Measurements from ENCODE around the gene ANKRD26.
A peak's percentile ranks its signal among the peaks of the same experiment; 100 is the strongest.
"Not testable (repeated sequence)": the region's sequence is repeated elsewhere in the genome, so short reads cannot be mapped to it uniquely, and the experiment has no call there.

ANKRD26 gene

DNA sequence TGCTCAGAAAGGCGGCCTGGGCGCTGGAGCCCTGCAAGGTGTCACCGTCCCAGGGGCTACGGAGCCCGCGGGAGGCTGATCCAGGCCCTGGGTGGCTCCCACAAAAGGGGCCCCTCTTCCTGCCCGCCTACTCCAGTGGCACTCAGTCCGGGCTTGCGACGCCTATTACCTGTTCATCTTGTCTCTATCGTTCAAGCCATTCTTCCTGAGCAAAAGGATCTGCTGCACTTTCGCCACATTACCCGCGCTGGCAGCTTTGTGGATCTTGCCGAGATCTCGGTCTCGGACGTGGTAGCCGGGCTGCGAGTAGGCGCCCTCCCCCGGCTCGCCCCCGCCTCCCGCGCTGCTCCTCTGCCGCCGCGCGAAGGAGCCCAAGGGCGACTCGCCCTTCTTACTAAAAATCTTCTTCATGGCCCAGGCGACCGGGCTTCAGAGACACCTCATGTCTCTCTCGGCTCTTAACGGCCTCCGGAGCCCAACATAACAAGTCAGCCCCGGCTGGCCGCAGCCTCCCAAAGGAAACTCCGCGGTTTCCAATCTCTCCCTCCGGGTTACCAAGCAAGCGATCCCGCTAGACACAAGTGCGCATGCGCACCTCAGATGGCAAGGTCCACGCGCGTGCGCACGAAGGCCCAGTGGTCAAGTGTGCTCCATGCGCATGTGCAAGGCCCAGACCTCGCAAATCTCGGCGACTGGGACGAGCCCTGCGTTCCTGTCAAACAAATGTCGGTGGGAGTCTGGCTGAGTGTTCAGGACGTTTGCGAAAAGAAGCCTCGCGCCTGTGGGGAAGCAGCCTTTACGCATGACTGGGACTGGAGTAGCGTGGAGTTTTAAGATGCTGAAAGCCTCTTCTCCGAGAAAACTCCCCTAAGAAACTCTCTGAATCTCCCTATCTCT lies at the start of gene ANKRD26:
TSS of gene ANKRD26 (minus strand) at position 579 of the 897 bp plus-strand sequence. CDS start at position 411, 168 bp downstream.
- DNase-seq, result peak; percentile 95

DNA sequence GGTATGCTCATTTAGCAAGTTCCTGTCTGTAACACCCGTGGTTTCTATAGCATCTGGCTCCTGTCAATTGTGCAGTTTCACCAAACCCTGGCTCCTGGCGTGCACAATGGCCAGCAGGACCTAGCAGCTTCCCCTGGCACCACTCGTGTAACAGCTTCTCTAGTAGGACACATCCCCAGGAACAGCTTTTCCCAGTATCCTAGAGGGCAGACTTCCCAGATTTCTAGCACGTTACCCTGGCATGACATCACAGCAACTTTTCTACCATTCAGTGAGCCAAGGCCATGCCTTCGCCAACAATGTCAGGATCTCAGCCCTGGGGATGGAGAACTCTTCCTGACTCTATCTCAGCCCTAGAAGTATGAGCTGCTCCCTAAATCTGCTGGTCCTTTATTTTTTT lies 47.4 kb upstream of the ANKRD26 start:
- DNase-seq, result no peak

DNA sequence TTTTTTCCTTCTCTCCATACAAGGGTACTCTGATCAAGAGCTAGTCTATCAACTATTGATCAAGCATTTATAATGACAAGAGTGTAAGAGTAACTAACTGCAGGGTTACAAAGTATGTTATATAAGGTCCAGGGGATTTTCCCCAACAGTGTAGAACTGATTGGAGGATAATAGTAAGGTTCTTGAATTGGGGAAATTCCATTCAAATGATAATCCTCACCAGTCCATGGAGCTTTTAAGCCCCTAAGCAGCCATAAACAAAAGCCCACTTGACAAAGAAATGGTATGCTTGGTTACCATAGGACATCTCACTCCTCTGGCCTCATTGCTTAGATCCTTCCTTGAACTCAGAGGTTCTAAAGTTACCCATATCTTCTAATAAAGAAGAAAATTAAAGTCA lies 45.6 kb upstream of the ANKRD26 start:
- DNase-seq, result no peak

DNA sequence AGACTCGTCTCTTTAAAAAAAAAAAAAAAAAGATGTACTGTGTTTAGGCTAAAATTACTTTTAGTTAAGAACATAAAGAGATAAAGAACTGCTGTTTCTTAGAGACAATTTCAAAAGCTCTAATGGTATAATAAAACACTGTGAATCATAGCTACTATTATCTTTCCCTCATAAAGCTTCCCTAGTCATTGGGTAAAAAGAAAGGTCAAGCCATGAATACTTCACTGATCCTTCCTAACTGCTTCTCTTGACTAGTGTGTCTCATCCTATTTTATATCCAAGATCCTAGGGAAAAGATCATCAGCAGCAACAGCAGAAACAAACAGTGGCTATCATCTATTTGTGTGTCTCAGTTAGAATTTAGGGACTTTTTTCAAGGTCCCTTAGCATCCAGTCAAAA lies 43.4 kb upstream of the ANKRD26 start:
- DNase-seq, result no peak

DNA sequence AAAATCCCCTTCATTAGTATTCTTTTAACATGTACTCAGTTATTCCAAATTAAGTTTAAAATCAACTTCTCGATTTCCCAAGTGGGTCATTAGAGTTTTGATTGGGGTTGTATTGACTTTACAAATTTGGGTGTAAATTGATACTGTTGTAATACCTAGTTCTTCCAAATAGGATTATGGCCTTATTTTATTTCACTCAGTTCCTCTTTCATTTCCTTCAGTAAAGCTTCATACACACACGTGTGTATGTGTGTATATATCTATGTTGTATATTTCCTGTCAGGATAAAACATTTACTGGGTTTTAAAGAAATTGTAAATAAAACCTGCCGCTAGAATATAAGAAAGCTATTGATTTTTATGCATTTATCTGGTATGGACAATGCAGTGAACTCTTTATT lies 38.0 kb upstream of the ANKRD26 start:
- DNase-seq, result no peak

DNA sequence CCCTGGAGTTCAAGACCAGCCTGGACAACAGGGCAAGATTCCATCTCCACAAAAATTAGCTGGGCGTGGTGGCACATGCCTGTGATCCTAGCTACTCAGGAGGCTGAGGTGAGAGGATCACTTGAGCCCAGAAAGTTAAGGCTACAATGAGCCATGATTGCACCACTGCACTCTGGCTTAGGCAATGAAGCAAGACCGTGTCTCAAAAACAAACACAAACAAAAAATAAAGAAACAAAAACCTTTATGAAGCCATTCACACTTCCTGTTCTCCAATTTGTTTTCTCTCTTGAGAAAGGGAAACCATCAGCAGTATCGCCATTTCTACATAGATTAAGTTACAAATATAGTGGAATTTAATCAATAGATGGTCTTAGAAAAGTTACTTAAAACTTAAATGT lies 34.1 kb upstream of the ANKRD26 start:
- DNase-seq, result no peak

DNA sequence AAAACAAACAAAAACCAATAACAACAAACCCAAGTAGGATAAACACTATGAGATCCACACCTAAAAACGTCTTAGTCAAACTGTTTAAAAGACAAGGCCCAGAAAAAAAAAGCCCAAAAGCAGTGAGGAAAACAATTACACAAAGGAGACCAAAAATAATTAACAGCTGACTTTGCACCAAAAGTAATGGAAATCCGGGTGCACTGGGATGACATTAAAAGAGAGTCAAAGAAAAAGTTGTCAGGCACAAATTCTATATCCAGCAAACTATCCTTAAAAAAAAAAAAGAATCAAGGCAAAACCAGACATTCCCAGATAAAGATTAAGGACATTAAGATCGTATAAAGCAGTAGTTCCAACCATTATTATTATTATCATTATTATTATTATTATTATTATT lies 7.9 kb upstream of the ANKRD26 start:
- no peak for DNase-seq

DNA sequence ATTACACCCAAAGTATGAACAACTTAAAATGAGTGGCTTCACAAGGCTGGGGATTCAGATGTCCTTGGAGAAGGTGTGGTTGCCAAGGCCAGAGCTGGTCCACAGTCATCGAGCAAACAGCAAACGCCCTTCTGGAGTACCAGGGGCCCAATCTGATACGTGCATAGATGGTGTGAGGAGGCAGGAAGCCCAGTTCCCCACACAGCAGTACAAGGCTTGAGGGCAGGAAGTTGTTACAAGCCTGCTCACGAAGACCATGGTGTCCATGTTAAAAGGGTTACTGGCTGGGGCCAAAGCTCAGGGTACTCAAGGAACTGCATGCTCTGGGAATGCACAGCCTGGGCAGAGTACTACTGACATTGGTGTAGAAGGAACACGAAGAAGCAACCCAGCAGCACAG lies 4.6 kb upstream of the ANKRD26 start:
- DNase-seq, result no peak

DNA sequence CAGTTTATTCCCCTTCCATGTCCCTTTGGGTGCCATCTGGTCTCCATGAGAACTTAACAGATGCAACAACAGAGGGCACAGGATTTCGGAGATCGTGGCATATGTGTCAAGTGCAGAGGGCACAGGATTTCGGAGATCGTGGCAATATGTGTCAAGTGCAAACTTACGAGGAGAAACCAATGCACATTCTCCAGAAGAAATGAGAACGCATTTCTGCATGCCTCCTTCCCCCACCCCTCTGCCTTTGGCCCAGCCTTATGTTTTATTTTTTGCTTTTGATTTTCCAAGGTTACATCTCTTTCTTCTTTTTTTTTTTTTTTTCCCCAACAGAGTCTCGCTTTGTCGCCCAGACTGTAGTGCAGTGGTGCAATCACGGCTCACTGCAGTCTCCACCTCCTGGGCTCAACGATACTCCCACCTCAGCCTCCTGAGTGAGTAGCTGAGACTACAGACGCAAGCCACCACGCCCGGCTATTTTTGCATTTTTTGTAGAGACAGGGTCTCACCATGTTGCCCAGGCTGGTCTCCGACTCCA lies 586 bp upstream of the ANKRD26 start:
- no peak for DNase-seq

DNA sequence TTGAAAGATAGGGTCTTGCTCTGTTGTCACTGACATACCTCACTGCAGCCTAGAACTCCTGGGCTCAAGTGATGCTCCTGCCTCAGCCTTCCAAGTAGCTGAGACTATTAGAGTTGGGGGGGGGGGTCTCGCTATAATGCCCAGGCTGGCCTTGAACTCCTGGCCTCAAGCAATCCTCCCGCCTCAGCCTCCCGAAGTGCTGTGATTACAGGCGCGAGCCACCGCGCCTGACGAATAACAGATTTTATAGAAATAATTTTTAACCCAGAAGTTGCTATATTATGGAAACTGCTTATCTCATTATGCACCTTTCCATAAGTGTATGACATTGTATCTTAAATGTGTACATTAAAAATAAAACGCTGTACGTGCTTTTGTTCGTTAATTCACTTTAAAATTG lies 846 bp downstream of the ANKRD26 start:
- no peak for DNase-seq

DNA sequence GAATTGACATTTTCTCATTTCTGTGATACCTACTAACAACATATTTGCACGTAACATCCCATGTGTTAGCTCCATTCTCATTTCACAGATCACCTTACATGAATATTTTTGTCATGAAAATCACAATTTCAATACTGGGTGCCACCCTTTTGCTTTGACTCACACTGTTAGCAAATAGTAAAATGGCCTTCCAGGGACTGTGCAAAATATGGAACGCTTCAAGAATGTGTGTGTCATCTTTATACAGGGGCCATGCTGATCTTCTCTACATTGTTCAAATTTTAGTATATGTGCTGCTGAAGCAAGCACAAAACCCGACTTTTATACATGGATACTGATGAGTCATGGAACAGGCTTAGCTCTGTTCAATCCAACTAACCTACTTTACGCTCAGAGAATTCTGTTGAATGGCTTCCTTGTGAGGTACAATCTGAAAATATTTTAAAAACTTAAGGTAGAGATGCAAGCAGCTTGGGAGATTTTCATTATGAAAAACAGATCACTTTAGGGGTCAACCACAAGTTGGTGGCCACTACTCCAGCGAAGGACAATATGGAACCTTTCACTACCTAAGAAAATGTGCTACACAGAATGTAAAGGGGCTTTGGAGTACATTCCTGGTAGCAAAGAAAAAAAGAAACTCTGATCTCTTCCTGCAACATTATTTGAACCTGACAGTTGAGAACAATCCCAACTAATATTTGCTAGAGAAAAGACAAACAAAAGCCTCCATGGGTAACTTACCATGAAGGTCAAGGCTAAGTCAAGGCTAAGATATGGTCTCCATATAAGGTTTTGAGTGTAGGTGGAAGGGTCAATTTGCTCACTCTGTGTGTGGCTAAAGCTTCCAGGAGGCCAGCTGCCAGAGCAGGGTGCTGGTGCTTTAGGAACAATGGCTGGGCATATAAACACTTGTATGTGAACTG lies 11.9 kb downstream of the ANKRD26 start:
- DNase-seq, result no peak

DNA sequence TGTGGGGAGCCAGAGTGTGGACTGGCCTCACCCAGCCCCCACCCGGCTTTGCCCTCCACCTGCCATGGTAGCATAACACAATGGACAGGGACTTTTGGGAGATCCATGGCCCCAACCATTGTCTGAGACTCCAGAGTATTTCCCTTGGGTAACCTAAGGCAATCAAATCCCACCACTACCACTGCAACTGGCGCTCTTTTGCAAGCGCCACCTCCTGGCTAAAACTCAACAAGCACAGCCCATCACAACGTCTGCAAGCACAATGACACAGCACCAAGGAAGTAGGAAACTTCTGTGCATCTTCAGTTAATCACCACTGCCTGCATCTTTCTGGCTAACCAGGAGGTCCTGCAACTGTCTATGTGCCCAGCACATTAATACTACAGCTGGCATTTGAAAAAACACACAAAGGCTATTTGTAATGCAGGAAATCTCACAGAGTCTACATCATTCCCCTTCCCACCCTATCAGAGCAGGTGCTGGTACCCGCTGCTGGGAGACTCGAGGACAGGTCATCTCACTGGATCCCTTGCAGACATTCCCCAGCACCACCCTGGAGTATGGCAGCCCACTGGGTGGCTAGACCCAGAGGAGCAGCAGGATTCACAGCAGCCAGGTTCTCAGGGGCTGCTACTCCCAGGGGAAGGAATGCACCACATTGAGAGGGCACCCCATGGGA lies 27.7 kb downstream of the ANKRD26 start:
- DNase-seq, result no peak

DNA sequence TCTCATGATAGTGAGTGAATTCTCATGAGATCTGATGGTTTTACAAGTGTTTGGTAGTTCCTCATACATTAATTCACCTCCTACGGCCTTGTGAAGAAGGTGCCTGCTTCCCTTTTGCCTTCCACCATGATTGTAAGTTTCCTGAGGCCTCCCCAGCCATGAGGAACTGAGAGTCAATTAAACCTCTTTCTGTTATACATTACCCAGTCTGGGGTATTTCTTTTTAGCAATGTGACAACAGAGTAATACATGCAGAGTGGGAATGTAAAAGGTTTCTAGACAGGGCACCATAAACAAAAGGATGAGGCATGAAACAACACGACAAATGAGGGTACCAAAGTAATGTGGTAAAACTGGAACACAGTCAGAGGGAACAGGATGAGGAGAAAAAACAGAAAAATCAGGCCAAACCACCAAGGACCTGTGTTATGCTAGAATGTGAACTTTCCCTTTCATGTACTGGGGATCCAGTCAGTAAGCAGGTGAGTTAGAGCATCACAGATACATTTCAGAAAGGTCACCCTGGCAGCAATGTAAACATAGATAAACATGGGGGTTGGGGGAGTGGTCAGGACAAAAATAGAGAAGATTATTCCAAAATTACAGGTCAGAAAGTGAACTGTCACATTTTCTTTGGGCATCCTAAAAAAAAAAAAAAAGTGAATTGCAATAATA lies 31.9 kb downstream of the ANKRD26 start:
- DNase-seq, result no peak

DNA sequence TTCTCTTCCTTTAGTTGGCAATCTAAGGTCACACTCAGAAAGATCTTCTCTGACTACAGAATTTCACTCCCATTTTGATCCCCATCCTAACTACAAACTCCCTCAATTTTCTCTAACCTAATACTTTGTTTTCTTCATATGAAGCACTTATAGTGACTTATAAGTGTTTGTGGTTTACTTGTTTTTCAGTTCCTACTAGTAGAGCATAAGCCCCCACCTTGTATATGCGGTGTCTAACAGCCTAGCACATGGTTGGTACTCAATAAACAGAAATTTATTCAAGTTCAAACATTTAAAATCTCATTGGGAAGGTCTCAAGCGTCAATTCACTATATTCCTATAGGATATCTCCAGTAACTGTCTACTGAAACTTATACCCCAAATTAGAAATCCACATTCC lies 35.2 kb downstream of the ANKRD26 start:
- DNase-seq, result no peak

DNA sequence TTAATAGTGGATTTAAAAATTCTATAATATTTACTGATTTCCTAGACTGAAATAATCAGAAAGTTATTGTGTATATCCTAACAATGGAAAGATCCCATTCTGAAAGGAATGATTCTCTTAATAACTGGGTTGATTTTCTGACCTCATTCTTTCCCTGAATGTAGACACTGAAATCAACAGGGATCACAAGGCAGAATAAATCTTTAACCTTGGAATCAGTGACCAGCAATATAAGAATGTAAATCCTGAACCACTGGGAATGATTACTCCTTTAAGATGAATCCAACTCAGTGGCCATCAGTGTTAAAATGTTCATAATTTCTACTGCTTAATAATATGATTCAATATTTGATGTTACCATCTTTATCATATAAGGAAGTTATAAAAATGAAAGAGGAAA lies 47.6 kb downstream of the ANKRD26 start:
- no peak for DNase-seq

DNA sequence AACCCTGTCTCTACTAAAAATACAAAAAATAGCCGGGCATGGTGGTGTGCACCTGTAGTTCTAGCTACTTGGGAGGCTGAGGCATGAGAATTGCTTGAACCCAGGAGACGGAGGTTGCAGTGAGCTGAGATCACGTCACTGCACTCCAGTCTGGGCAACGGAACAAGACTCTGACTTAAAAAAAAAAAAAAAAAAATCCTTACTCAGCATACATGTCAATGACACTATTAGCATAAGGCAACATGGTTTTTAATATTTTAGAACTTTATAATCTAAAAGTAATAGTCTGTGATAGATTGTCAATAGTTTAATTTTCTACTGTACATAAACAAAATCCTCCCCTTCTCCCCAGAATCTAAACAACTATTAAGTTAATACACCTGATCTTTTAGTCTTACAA lies 55.0 kb downstream of the ANKRD26 start:
- not testable (repeated sequence) for DNase-seq

DNA sequence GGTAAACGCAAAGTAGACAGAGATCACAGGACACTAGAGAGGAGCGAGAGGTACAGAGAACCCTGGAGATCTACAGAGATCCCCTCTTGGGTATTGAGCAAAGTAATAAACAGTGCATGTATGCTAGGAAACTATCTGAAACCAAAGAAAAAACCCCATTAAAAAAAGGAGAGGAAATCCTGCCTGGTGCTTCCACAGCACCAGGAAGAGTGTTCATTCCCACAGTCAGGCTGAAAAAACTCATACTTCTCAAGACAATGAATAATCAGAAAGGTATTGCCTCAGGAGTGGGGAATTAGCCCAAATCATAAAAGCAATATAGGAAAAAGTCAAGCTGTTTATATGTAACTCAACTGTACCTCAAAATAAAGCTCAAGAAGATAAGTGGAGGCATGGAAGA lies 59.1 kb downstream of the ANKRD26 start:
- no peak for DNase-seq

DNA sequence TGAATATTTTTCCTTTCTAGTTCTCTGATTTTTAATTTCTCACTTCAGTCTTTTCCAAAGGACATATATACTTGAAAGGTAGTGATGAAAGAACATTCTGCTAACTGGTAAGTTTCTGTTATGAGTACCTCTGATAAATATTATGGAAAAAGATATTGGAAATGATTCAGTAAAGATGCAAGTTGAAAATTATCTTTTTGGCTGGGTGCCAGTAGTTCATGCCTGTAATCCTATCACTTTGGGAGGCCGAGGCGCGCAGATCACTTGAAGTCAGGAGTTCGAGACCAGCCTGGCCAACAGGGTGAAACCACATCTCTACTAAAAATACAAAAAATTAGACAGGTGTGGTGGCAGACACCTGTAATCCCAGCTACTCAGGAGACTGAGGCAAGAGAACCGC lies 62.1 kb downstream of the ANKRD26 start:
- no peak for DNase-seq

DNA sequence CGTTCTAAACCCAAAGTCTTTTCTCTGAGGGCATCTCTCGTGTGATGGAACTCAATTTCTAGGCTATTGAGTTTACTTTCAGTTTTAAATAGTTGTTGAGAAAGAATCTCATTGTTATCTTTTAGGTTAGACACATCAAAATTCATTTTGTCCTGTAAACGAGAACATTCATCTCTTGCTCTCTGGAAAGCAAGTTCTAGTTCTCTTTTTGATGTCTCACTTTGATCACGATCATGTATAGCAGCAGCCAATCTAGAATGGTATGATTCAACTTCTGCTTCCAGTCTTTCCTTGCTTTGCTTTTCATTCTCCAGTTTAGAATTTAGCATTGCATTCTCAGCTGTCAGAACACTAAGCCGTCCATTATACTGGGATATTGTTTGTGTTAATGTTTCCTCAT lies 65.1 kb downstream of the ANKRD26 start:
- DNase-seq, result no peak

DNA sequence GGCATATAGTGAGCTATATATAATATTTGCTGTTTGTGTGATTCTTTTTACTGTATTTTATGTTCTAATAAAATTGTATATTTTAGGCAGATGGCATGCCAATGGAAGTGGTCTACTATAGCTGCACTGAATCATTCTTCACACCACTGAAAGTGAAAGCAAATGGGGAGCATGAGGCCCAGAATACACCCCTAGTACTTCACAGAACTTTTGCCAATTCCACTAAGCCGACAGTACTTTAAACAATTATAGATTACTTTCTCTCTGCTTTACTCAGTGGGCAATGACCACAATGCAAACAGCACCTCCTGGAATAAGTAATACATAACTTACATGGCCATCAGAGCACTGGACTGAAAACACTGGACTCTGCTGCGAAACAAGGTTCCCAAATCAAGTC lies 70.2 kb downstream of the ANKRD26 start:
- no peak for DNase-seq

DNA sequence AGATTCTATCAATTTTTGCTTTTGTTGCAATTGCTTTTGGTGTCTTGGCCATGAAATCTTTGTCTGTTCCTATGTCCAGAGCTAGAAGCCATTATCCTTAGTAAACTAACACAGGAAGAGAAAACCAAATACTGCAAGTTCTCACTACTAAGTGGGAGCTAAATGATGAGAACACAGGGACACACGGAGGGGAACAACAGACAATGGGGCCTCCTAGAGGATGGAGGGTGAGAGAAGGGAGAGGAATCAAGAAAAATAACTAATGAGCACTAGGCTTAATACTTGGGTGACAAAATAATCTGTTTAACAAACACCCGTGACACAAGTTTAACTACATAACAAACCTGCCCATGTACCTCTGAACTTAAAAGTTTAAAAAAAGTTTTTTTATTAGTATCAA lies 78.2 kb downstream of the ANKRD26 start:
- no peak for DNase-seq

DNA sequence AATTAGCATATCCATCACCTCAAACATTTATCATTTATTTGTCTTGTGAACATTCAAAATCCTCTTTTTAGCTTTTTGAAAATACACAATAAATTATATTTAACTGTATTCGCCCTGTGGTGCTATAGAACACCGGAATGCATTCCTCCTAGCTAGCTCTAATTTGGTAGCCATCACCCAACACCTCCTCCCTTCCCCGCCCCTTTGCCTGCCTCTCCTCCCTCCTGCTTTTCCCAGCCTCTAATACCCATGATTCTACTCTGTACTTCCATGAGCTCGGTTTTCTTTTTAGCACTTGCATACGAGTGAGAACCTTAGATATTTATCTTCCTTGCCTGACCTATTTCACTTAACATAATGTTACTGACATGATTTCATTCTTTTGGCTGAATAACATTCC lies 80.1 kb downstream of the ANKRD26 start:
- DNase-seq, result no peak

DNA sequence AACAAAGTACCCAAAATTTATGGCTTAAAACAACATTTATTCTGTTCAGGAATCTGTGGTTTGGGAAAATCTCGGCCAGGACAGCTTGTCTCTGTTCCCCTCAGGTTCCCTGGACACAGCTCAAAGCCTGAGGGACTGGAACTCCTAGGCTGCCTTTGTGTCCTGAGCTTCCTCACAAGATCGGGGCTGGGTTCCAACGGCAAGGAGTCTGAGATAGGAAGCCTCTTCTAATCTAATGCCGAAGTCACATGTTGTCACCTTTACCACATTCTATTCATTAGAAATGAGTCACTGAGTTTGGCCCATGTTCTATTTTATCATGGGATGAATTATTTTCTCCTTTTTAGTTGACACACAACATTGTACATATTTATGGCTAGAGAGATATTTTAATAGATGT lies 80.5 kb downstream of the ANKRD26 start:
- no peak for DNase-seq

Measured in GDM1 (cell line).